BJ (cell line): ENCODE data around the gene ZSCAN26. TPM values are rescaled to one million over a fixed set of nuclear protein-coding genes. Genes with fewer than 3 reads are reported as not detected.
A peak's percentile ranks its signal among the peaks of the same experiment; 100 is the strongest.

Experiments
- CTCF ChIA-PET: fragments of 350-600 bp; formaldehyde crosslinking; extraction: SDS; loops from one replicate; lab custom pipeline; 2021; ENCODE audit warnings: antibody characterized with exemption, inconsistent platforms; lab: Yijun Ruan, JAX
- POLR2A ChIA-PET: fragments of 300-600 bp; sonication (Branson Sonifier 250); formaldehyde crosslinking; extraction: SDS; loops from one replicate; lab custom pipeline; 2021; ENCODE audit warnings: antibody characterized with exemption; lab: Charles Lee
- DNase-seq: peaks from one replicate; pipeline ENCODE4 v3.0.0-alpha.2; 2011; ENCODE audit warnings: low read depth
- H3K27me3 ChIP-seq: 2 replicates; pipeline ENCODE4 v1.6.0; 2011; ENCODE audit warnings: low read length; ENCODE audit not compliant: control insufficient read depth, insufficient read depth
- H3K36me3 ChIP-seq: 2 replicates; pipeline ENCODE4 v1.5.1; 2011; ENCODE audit warnings: low read length; ENCODE audit not compliant: control insufficient read depth, insufficient read depth
- H3K4me3 ChIP-seq: 2 replicates; pipeline ENCODE4 v1.5.1; 2011; ENCODE audit warnings: low read depth, mild to moderate bottlenecking, control low read depth, low read length
- CTCF ChIP-seq: IDR thresholded peaks from 2 replicates; pipeline ENCODE4 v1.5.1; 2011; ENCODE audit warnings: low read depth, mild to moderate bottlenecking, control low read depth, inconsistent platforms, low read length, moderate library complexity; ENCODE audit not compliant: insufficient read depth
- polyA minus RNA-seq: library from RNA; depleted of rRNA, polyadenylated mRNA; stranded (reverse); fragments of >200 nt; gene quantifications from 2 replicates; pipeline ENCODE4 v1.2.3, GENCODE V29; 2011; rRNA and poly(A)+ RNA removed
- polyA plus RNA-seq: library from polyadenylated mRNA; depleted of rRNA; stranded (reverse); fragments of >200 nt; gene quantifications from 2 replicates; pipeline ENCODE4 v1.2.3, GENCODE V29; 2011; rRNA removed

ZSCAN26 gene
- polyA plus RNA-seq (14.6 and 19.5 TPM in 2 replicates), polyA minus RNA-seq (12.0 and 12.3 TPM in 2 replicates)

- ChIA-PET CTCF (interaction anchor here (0.7 to 1.6 kb wide), 2 partner anchors 15 to 89 kb away, joined by 3 to 5 read pairs; partner anchors contain the start of gene ZKSCAN4), POLR2A (interaction anchor here (0.7 to 3.1 kb wide), 3 partner anchors 14 to 89 kb away, joined by 4 to 15 read pairs (median 7); partner anchors contain the start of genes PGBD1 and ZKSCAN4)
- TF ChIP-seq CTCF, result no peak
- Histone ChIP-seq H3K27me3 (no peaks in the 10 kb centered on the region), H3K4me3 (peak within 1 kb of the TSS; percentile 78), H3K36me3 (peaks cover 3% of the 10 kb centered on the region; the same call in 1 of the 2 replicates)
- DNase-seq, result no peak
Observed at GRCh38 chr6:28266962-28267694, at the start of gene ZSCAN26. Gene ZSCAN26 (plus strand): TSS chr6:28267143. CDS start chr6:28271920, 4,777 bp downstream.

- H3K27me3 ChIP-seq, result no peaks in the 10 kb centered on the region; the same call in 1 of the 2 replicates
- no peaks in the 10 kb centered on the region for H3K36me3 ChIP-seq
- TF ChIP-seq CTCF, result no peak
- POLR2A ChIA-PET, result interaction anchor here (0.7 kb wide), 1 partner anchor 76 kb away, joined by 3 read pairs; the partner anchor contains the start of gene ZKSCAN8
- no peak overlapping the region for H3K4me3 ChIP-seq
- DNase-seq, result no peak
- CTCF ChIA-PET, result interaction anchor here (1.9 kb wide), 1 partner anchor 138 kb away, joined by 7 read pairs; no protein-coding TSS in a partner anchor
Observed at GRCh38 chr6:28217890-28218289, 49.1 kb upstream of the ZSCAN26 start.

DNA sequence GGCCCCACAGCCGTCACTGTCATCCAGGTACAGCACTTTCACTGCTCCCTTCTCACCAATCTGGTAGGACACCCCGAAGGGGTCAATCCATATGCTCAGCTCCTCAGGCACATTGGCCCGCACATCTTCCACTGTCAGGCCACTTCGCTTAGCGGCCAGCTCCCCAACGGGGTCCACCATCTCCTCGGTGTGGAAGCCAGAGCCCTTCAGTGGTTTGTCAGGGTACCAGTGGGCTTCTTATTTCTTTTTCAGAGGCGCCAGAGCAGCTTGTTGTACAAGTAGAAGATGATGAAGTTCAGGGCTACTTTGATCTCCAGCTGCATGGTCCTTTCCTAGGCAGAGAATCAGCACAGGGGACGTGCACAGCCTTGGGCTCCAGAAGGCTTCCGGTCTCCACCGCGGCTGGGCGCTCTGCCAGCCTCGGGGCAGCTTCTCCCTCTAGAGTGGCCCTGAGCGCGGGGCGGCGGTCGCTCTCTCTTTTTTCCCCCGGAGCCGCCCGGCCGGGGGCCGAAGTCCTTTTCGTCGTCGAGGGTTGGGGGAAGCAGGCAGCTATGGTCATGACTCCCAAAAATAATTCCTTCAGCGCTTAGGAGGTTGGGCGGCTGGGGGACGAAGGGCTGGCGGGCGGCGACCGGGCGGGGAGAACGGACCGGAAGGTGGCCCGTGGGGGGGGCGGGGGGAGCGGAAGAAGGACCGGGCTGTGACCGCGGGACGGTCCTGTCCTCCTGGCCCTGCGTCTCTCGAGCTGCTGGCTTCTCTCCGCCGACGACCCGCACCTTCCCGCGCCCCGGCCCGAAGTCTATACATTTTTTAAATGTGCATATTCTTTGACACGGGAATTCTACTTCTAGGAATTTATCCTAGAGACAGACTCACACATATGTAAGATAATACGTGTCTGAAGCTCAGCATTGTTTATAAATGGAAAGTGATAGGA, 48.4 kb upstream of the ZSCAN26 start:
- no peaks in the 10 kb centered on the region for H3K36me3 ChIP-seq
- ChIA-PET POLR2A (interaction anchor here (0.7 kb wide), 1 partner anchor 77 kb away, joined by 3 read pairs; the partner anchor contains the start of gene ZKSCAN8), CTCF (interaction anchor here (0.8 to 1.9 kb wide), 2 partner anchors 59 to 137 kb away, joined by 3 to 7 read pairs; no protein-coding TSS in a partner anchor)
- DNase-seq, result no peak
- no peaks in the 10 kb centered on the region; the same call in 1 of the 2 replicates for H3K27me3 ChIP-seq
- no peak for TF ChIP-seq CTCF
- peak overlapping the region; percentile 56 for H3K4me3 ChIP-seq

GRCh38 chr6:28220257-28221133, 46.4 kb upstream of the ZSCAN26 start:
- TF ChIP-seq CTCF, result no peak
- Histone ChIP-seq H3K27me3 (no peaks in the 10 kb centered on the region; the same call in 1 of the 2 replicates), H3K36me3 (no peaks in the 10 kb centered on the region), H3K4me3 (no peak overlapping the region)
- ChIA-PET CTCF (no interaction called here), POLR2A (no interaction called here)
- no peak for DNase-seq
